Fibroblast of pulmonary artery (primary cell): ENCODE results near the gene ANXA3.

ENCODE experiments used
- DNase-seq: peaks from one replicate; pipeline ENCODE4 v3.0.0-alpha.2; 2010; ENCODE audit warnings: low read depth
- H3K4me3 ChIP-seq: replicated peaks from 2 replicates; pipeline ENCODE4 v1.5.1; 2011; ENCODE audit warnings: low read depth, mild to moderate bottlenecking, control low read depth, low read length, moderate library complexity
- TF ChIP-seq, protein P1 (sequence below): IDR thresholded peaks from 2 replicates; pipeline ENCODE4 v1.5.1; 2011; ENCODE audit warnings: mild to moderate bottlenecking, control low read depth, low read length, inconsistent platforms; ENCODE audit errors: missing control alignments

Gene ANXA3

GRCh38 chr4:78527555-78527954, 24.0 kb upstream of the ANXA3 start:
- no peak for DNase-seq
- H3K4me3 ChIP-seq = no peak overlapping the region
- TF ChIP-seq, protein P1, sequence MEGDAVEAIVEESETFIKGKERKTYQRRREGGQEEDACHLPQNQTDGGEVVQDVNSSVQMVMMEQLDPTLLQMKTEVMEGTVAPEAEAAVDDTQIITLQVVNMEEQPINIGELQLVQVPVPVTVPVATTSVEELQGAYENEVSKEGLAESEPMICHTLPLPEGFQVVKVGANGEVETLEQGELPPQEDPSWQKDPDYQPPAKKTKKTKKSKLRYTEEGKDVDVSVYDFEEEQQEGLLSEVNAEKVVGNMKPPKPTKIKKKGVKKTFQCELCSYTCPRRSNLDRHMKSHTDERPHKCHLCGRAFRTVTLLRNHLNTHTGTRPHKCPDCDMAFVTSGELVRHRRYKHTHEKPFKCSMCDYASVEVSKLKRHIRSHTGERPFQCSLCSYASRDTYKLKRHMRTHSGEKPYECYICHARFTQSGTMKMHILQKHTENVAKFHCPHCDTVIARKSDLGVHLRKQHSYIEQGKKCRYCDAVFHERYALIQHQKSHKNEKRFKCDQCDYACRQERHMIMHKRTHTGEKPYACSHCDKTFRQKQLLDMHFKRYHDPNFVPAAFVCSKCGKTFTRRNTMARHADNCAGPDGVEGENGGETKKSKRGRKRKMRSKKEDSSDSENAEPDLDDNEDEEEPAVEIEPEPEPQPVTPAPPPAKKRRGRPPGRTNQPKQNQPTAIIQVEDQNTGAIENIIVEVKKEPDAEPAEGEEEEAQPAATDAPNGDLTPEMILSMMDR = no peak

GRCh38 chr4:78528327-78528726, 23.2 kb upstream of the ANXA3 start:
- TF ChIP-seq, protein P1 = no peak
- DNase-seq = no peak
- no peak overlapping the region for H3K4me3 ChIP-seq

- TF ChIP-seq, protein P1 = no peak
- DNase-seq = peak; percentile 56
- H3K4me3 ChIP-seq = no peak overlapping the region
Observed at GRCh38 chr4:78529569-78530209, 21.9 kb upstream of the ANXA3 start.

GRCh38 chr4:78532046-78532445, 19.5 kb upstream of the ANXA3 start:
- TF ChIP-seq, protein P1 = no peak
- no peak overlapping the region for H3K4me3 ChIP-seq
- no peak for DNase-seq

DNA sequence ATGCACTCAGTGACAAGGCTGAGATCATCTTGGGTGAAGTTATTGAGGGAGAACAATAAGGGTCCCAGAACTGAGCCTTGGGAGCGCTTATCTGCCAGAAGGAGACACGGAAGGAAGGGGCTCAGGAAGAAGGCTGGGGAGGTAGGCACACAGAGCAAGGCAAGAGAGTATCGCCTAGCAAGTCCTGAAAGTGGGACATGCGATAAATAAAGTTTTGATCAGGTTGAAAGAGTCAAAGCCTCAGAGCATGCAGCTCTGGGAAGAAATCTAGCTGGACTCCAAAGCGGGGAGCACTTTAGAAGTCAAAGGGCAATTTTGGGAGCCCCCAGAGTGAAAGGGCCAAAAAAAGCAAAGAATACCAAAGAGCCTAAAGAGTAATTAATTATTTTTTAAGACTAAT, 17.7 kb upstream of the ANXA3 start:
- no peak overlapping the region for H3K4me3 ChIP-seq
- TF ChIP-seq, protein P1 = no peak
- no peak for DNase-seq

GRCh38 chr4:78534286-78534955, 17.1 kb upstream of the ANXA3 start:
- H3K4me3 ChIP-seq = no peak overlapping the region
- DNase-seq = no peak

More at GRCh38 chr4:78534286-78534955, 17.1 kb upstream of the ANXA3 start:
- TF ChIP-seq, protein P1 = no peak
